Panc1 (cell line): ENCODE data around the gene MAML1. TPM values are rescaled to one million over a fixed set of nuclear protein-coding genes. Genes with fewer than 3 reads are reported as not detected.
A peak's percentile ranks its signal among the peaks of the same experiment; 100 is the strongest.

Source experiments
- ATAC-seq: fragments of 200-7000 bp; cut with Tn5 transposase; 2 replicates; pipeline ENCODE4 v1.9.1; 2020; ENCODE audit warnings: mild to moderate bottlenecking, moderate library complexity
- BruUV-seq: library from RNA; stranded (reverse); fragments of 400-500 nt; replicated peaks from 2 replicates; lab custom pipeline; 2021; lab: Mats Ljungman, UMichigan
- CTCF ChIA-PET: fragments of 300-600 bp; sonication (Branson Sonifier 250); formaldehyde crosslinking; loops from one replicate; lab custom pipeline; 2022; ENCODE audit warnings: antibody characterized with exemption; lab: Charles Lee
- POLR2A ChIA-PET: fragments of 300-600 bp; sonication (Branson Sonifier 250); formaldehyde crosslinking; loops from one replicate; lab custom pipeline; 2022; ENCODE audit warnings: antibody characterized with exemption; lab: Charles Lee
- DNase-seq: peaks from one replicate; pipeline ENCODE4 v3.0.0-alpha.2; 2010; ENCODE audit warnings: low read depth, low spot score
- H3K27ac ChIP-seq: 2 replicates; pipeline ENCODE4 v1.5.1; 2011; ENCODE audit warnings: mild to moderate bottlenecking, low read length, inconsistent platforms
- H3K27me3 ChIP-seq: fragments of 200-500 bp; sonication (Bioruptor generic); 2 replicates; pipeline ENCODE4 v1.6.0; 2014; ENCODE audit warnings: low read length, inconsistent platforms; ENCODE audit not compliant: control insufficient read depth, insufficient read depth
- H3K36me3 ChIP-seq: fragments of 200-500 bp; sonication (Bioruptor generic); 2 replicates; pipeline ENCODE4 v1.5.1; 2014; ENCODE audit warnings: inconsistent platforms, mild to moderate bottlenecking, low read length, moderate library complexity; ENCODE audit not compliant: control insufficient read depth, insufficient read depth
- H3K4me1 ChIP-seq: 2 replicates; pipeline ENCODE4 v1.5.1; 2011; ENCODE audit warnings: inconsistent platforms, mild to moderate bottlenecking, low read length, moderate library complexity; ENCODE audit not compliant: control insufficient read depth, insufficient read depth
- H3K4me3 ChIP-seq, 2 experiments: 2 replicates each; pipeline ENCODE4 v1.5.1; 2011 to 2012; ENCODE audit warnings: low read depth in 2 of 2, low read length in 2 of 2, mild to moderate bottlenecking in 2 of 2, inconsistent platforms in 1 of 2, moderate library complexity in 1 of 2
- H3K9me3 ChIP-seq: fragments of 200-500 bp; sonication (Bioruptor generic); 2 replicates; pipeline ENCODE4 v1.5.1; 2014; ENCODE audit warnings: low read depth, mild to moderate bottlenecking, inconsistent platforms, low read length, moderate library complexity; ENCODE audit not compliant: control insufficient read depth, insufficient read depth
- CTCF ChIP-seq: fragments of 450-650 bp; IDR thresholded peaks from 2 replicates; pipeline ENCODE4 v1.5.1; 2017; ENCODE audit warnings: mild to moderate bottlenecking
- POLR2AphosphoS5 ChIP-seq: IDR thresholded peaks from 2 replicates; pipeline ENCODE4 v1.6.1; 2012; ENCODE audit warnings: mild to moderate bottlenecking, low read depth, low read length, moderate library complexity
- SIN3A ChIP-seq: IDR thresholded peaks from 2 replicates; pipeline ENCODE4 v1.6.1; 2012; ENCODE audit warnings: low read depth, mild to moderate bottlenecking, low read length, moderate library complexity, borderline replicate concordance; ENCODE audit not compliant: insufficient read depth
- TCF7L2 ChIP-seq: IDR thresholded peaks from 2 replicates; pipeline ENCODE4 v1.6.1; 2011; ENCODE audit warnings: mild to moderate bottlenecking, low read depth, low read length, inconsistent platforms
- in situ Hi-C: cut with HindIII; loops from 2 replicates; pipeline ENCODE4 v1.10.0; 2016; ENCODE audit warnings: low sequenced_read_pairs, low pct_unique_long_range_greater_than_20kb
- intact Hi-C: fragments of 100-400 bp; cut with micrococcal nuclease; formaldehyde crosslinking; loops from one replicate; pipeline ENCODE4 v1.10.0; 2022; ENCODE audit not compliant: unreplicated experiment
- total RNA-seq: library from RNA; stranded (reverse); gene quantifications from one replicate; pipeline ENCODE4 v1.2.1, GENCODE V29; 2021; ENCODE audit not compliant: unreplicated experiment
- TF ChIP-seq, protein P1 (sequence below), 2 experiments: IDR thresholded peaks; 2 replicates each; pipeline ENCODE4 v1.6.1; 2011 to 2012; ENCODE audit warnings: low read depth in 2 of 2, control low read depth in 1 of 2, low read length in 1 of 2, mild to moderate bottlenecking in 1 of 2, moderate library complexity in 1 of 2; ENCODE audit not compliant: insufficient read depth in 1 of 2

MAML1 gene
- total RNA-seq, 1 experiment from 2014 or later: 31.3 TPM

DNA sequence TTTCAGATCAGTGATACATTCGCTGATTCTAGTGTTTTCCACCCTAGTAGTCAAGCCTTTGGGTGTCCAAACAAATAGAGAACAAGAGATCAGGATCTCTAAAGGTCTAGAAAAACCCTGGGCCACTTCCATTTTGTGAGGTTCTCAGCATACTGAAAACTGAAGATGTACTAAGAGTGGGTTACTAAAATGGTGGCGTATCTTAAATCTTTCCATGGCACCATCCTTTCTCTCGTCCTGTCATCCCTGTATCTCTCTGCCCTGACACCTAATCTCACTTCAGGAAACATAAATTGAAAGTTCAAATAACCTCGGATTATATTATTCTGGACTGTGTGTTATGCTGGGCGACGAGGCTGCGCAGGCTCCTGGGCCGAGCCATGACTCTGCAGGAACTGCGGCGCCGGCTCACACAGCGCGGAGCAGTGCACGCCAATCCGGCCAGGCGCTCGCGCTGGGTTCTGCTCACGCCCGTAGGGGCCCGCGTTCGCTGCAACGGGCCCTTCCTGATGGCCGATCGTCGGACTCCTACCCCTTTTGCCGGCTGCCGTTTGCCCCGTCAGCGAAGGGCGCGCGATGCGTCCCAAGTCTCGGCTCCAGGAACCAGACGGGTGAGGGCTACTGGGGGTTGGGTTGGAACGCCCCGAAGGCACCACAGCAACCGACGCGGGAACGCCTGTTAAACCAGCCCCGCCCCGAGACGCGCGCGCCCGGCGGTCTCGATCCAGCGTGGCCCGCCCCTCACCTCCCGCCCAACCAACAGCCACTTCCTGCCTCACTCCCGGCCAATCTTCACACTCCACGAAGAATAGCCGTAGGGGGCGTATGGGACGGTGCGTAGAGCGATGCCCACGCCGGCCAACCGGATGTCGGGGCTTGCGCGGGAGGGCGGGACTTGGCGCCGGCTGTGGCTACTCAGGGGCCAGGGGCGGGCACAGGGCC, 34.4 kb upstream of the MAML1 start:
- no peaks in the 10 kb centered on the region for H3K9me3 ChIP-seq
- BruUV-seq: TSS peak; percentile 97
- ChIA-PET POLR2A (no interaction called here), CTCF (no interaction called here)
- peak; percentile 93 for DNase-seq
- peaks cover 13% of the 10 kb centered on the region; the same call in 1 of the 2 replicates for H3K36me3 ChIP-seq
- TF ChIP-seq SIN3A: 0 out of 2 replicates have a peak, but pooled peaks have one; percentile 67
- TF ChIP-seq, protein P1, sequence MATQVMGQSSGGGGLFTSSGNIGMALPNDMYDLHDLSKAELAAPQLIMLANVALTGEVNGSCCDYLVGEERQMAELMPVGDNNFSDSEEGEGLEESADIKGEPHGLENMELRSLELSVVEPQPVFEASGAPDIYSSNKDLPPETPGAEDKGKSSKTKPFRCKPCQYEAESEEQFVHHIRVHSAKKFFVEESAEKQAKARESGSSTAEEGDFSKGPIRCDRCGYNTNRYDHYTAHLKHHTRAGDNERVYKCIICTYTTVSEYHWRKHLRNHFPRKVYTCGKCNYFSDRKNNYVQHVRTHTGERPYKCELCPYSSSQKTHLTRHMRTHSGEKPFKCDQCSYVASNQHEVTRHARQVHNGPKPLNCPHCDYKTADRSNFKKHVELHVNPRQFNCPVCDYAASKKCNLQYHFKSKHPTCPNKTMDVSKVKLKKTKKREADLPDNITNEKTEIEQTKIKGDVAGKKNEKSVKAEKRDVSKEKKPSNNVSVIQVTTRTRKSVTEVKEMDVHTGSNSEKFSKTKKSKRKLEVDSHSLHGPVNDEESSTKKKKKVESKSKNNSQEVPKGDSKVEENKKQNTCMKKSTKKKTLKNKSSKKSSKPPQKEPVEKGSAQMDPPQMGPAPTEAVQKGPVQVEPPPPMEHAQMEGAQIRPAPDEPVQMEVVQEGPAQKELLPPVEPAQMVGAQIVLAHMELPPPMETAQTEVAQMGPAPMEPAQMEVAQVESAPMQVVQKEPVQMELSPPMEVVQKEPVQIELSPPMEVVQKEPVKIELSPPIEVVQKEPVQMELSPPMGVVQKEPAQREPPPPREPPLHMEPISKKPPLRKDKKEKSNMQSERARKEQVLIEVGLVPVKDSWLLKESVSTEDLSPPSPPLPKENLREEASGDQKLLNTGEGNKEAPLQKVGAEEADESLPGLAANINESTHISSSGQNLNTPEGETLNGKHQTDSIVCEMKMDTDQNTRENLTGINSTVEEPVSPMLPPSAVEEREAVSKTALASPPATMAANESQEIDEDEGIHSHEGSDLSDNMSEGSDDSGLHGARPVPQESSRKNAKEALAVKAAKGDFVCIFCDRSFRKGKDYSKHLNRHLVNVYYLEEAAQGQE (IDR thresholded peaks at IDR 0.05; ENCODE audit: insufficient read depth in 1 of 2, low read depth in 2 of 2, low read length in 1 of 2): 0 out of 4 replicates have a peak, but pooled peaks of 1 of the 2 experiments have one; percentile 35
- TF ChIP-seq POLR2AphosphoS5: peak; percentile 90
- TF ChIP-seq CTCF: no peak
- peaks cover 14% of the 10 kb centered on the region; the same call in 1 of the 2 replicates for H3K4me1 ChIP-seq
- H3K27me3 ChIP-seq: no peaks in the 10 kb centered on the region
- peak overlapping the region; percentile 69 to 96 for H3K4me3 ChIP-seq
- ATAC-seq: peak; percentile 96
- intact Hi-C loops (no loop called here), in situ Hi-C loops (no loop called here)
- H3K27ac ChIP-seq: peak overlapping the region; percentile 99

GRCh38 chr5:179698935-179699615, 33.5 kb upstream of the MAML1 start, which contains the start of gene CANX:
TSS of gene CANX (plus strand) at chr5:179698967. CDS start at chr5:179705682, 6,715 bp downstream.
- BruUV-seq: no TSS peak
- TF ChIP-seq TCF7L2 (no peak), CTCF (no peak), SIN3A (peak; percentile 97), POLR2AphosphoS5 (no peak)
- TF ChIP-seq, protein P1 (IDR thresholded peaks at IDR 0.05; ENCODE audit: insufficient read depth in 1 of 2, low read depth in 2 of 2, low read length in 1 of 2): no peak
- in situ Hi-C loops: no loop called here
- Histone ChIP-seq H3K36me3 (peaks cover 13% of the 10 kb centered on the region; the same call in 1 of the 2 replicates), H3K27me3 (no peaks in the 10 kb centered on the region), H3K4me1 (peaks cover 14% of the 10 kb centered on the region; the same call in 1 of the 2 replicates), H3K27ac (peak within 1 kb of the TSS; percentile 99), H3K9me3 (no peaks in the 10 kb centered on the region), H3K4me3 (peak within 1 kb of the TSS; percentile 69 to 96)
- DNase-seq (no peak), ATAC-seq (peak; percentile 14)
- POLR2A ChIA-PET: no interaction called here
- CTCF ChIA-PET: no interaction called here
- intact Hi-C loops: no loop called here
